Transverse colon (tissue), 4 donors: ENCODE data around the gene FST. TPM values are rescaled to one million over a fixed set of nuclear protein-coding genes. Genes with fewer than 3 reads are reported as not detected.

ENCODE experiments used
- DNase-seq: peaks from one replicate; pipeline ENCODE4 v3.0.0-alpha.2; 2019
- H3K27ac ChIP-seq, 4 donors: fragments of 200-600 bp; sonication (generic); 2 replicates each; pipeline ENCODE4 v1.5.1; 2016 to 2018; ENCODE audit warnings: inconsistent platforms in 4 of 4
- H3K27me3 ChIP-seq: fragments of 200-600 bp; sonication (generic); 2 replicates; pipeline ENCODE4 v1.5.1; 2017; ENCODE audit warnings: inconsistent platforms
- H3K36me3 ChIP-seq, 4 donors: fragments of 200-600 bp; sonication (generic); 2 replicates each; pipeline ENCODE4 v1.5.1; 2017 to 2019; ENCODE audit warnings: inconsistent platforms in 4 of 4
- H3K4me1 ChIP-seq, 4 donors: fragments of 200-600 bp; sonication (generic); 2 replicates each; pipeline ENCODE4 v1.5.1; 2017 to 2020; ENCODE audit warnings: inconsistent platforms in 4 of 4
- H3K4me3 ChIP-seq, 4 donors: fragments of 200-600 bp; sonication (generic); 1 replicate in 1 of 4; 2 replicates in 3 of 4; pipeline versions ENCODE4 v1.5.1 to v1.6.1; 2017 to 2019; ENCODE audit warnings: inconsistent platforms in 4 of 4
- H3K9me3 ChIP-seq, 2 donors: fragments of 200-600 bp; sonication (generic); 2 replicates each; pipeline ENCODE4 v1.5.1; 2017 to 2019; ENCODE audit warnings: inconsistent platforms in 2 of 2
- EP300 ChIP-seq: sonication (generic); formaldehyde crosslinking; IDR thresholded peaks from one replicate; pipeline ENCODE4 v1.6.1; 2017; ENCODE audit warnings: antibody characterized with exemption, low read depth
- POLR2A ChIP-seq: fragments of 450-650 bp; IDR thresholded peaks from one replicate; pipeline ENCODE4 v1.6.1; 2016; ENCODE audit warnings: antibody characterized with exemption, mild to moderate bottlenecking, moderate library complexity
- POLR2AphosphoS5 ChIP-seq, 3 donors: sonication (generic); formaldehyde crosslinking; IDR thresholded peaks; one replicate each; pipeline ENCODE4 v1.6.1; 2016; ENCODE audit warnings: antibody characterized with exemption in 3 of 3
- WGBS, 2 donors: methylation state at CpG; one replicate each; pipeline ENCODE4 v1.1.5; 2018; ENCODE audit warnings: low coverage in 1 of 2; 5-methylcytosine and 5-hydroxymethylcytosine counted together
- in situ Hi-C, 4 donors: fragments of 200-750 bp; cut with MboI; loops; one replicate each; pipeline versions ENCODE4 v1.15.0 to v1.15.1; 2017; ENCODE audit warnings: low sequenced_read_pairs in 3 of 4, low pct_ligation_motif_present in 1 of 4, low pct_unique_long_range_greater_than_20kb in 1 of 4
- intact Hi-C: fragments of 100-400 bp; cut with DNase I; formaldehyde crosslinking; loops from one replicate; pipeline ENCODE4 v1.15.1; 2023; ENCODE audit warnings: low total_unique reads
- total RNA-seq, 4 donors: library from RNA; depleted of rRNA; stranded (reverse); fragments of >200 nt; gene quantifications; one replicate each; pipeline ENCODE4 v1.1.0, GENCODE V29; 2016
- TF ChIP-seq, protein P1 (sequence below), 5 experiments: fragments of 200-600 bp in 3 of 5; fragments of 450-650 bp in 2 of 5; sonication (generic) in 3 of 5; IDR thresholded peaks; 1 replicate in 2 of 5; 2 replicates in 3 of 5; pipeline ENCODE4 v1.5.1; 2016 to 2017; ENCODE audit warnings: antibody characterized with exemption in 5 of 5, inconsistent platforms in 3 of 5, mild to moderate bottlenecking in 2 of 5, moderate library complexity in 1 of 5

The FST gene
- total RNA-seq, 4 donors from 2014 or later = 3.4 to 25.7 (median 5.3) TPM

DNA sequence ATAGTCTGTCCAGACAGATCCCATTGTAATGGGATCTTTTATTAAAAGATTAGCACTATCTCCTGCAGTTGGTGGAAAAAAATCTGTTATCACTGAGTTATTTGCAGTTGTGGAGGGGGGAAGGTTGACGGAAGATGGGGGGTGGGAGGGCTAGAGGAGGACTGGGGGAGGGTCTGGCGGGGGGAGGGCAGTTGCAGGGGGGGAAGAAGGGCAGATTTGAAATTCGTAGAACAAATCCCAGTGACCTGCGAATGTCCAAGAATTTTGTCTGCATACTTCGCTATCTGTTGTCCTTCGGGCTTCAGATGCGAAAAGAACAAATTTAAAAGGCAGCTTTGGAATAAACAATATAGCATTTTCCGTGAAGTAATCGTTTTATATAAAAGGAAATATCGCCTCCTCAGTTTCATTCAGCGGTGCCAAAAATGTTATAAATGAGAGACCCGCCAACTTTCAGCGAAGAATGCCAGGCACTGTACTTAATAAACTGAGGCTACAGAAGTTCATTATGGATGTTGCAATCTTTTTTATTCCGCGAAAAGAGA, 1.3 kb upstream of the FST start:
- no peak for DNase-seq
- Histone ChIP-seq H3K4me1 (peaks cover 4 to 39% (median 16%) of the 10 kb centered on the region in 4 donors), H3K27me3 (peaks cover 78% of the 10 kb centered on the region), H3K36me3 (no peaks in the 10 kb centered on the region), H3K9me3 (no peaks in the 10 kb centered on the region), H3K27ac (peak overlapping the region; percentile 74 to 90 (median 80)), H3K4me3 (peak overlapping the region; percentile 50 to 82 (median 66))
- no peak for TF ChIP-seq POLR2A
- TF ChIP-seq, protein P1, sequence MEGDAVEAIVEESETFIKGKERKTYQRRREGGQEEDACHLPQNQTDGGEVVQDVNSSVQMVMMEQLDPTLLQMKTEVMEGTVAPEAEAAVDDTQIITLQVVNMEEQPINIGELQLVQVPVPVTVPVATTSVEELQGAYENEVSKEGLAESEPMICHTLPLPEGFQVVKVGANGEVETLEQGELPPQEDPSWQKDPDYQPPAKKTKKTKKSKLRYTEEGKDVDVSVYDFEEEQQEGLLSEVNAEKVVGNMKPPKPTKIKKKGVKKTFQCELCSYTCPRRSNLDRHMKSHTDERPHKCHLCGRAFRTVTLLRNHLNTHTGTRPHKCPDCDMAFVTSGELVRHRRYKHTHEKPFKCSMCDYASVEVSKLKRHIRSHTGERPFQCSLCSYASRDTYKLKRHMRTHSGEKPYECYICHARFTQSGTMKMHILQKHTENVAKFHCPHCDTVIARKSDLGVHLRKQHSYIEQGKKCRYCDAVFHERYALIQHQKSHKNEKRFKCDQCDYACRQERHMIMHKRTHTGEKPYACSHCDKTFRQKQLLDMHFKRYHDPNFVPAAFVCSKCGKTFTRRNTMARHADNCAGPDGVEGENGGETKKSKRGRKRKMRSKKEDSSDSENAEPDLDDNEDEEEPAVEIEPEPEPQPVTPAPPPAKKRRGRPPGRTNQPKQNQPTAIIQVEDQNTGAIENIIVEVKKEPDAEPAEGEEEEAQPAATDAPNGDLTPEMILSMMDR (IDR thresholded peaks at IDR 0.05) = no peak
- TF ChIP-seq POLR2AphosphoS5 (IDR thresholded peaks at IDR 0.05) = no peak
- no peak for TF ChIP-seq EP300
- 0 to 1% methylated on average over 13 to 15 of the region's 15 CpGs for WGBS, 2 donors
- intact Hi-C loops = no loop called here
- in situ Hi-C loops = loop anchor here in 1 of 4 donors (25.0 kb wide), 1 partner anchor 758 kb away; no protein-coding TSS in a partner anchor

DNA sequence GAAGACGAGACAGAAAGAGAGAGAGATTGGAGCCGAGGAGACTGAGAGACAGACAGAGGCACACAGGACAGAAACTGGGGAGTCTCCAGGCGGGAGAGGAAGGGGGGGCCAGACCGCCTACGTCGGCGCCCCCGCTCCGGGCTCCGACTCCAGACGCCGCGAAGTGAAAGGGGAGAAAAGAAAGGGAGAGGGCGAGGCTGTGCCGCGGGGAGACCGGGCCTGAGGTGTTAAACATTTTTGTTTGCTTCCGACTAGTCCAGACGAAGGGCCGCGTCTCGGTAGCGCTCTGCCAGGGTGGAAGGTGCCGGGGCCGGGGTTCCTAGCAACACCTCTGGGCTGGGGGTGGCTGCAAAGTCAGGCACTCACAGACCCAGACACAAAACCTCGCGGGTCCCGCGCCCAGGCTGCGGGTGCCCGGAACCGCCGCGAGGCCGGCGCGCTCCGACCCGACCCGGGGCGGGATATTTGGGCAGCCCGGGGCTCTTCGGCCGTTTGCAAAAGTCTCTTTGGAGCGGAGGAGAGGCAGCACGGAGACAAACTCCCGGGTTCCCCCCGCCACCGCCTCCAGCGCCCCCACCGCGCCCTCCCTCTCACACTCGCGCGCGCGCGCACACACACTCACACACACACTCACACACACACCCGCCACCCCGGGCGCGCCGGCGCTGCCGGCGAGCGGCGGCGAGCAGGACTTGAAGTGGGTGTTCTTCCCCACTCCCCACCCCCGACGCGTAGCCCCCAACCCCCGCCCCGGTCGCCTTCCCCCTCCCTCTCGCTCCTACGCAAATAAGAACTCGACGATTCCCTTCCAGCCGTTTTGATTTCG, 626 bp upstream of the FST start:
- in situ Hi-C loops (loop anchor here in 3 of 4 donors (10.0 to 25.0 kb wide), 2 partner anchors 745 to 757 kb away; no protein-coding TSS in a partner anchor), intact Hi-C loops (loop anchor here (5.0 kb wide), 1 partner anchor 737 kb away; no protein-coding TSS in a partner anchor)
- peak overlapping the region; percentile 50 to 82 (median 66) for H3K4me3 ChIP-seq
- H3K27me3 ChIP-seq = peaks cover 72% of the 10 kb centered on the region
- H3K9me3 ChIP-seq = no peaks in the 10 kb centered on the region
- peak; percentile 39 for DNase-seq
- H3K36me3 ChIP-seq = no peaks in the 10 kb centered on the region
- TF ChIP-seq, protein P1 (IDR thresholded peaks at IDR 0.05) = peak in 1 of 5 experiments; percentile 8
- no peak for TF ChIP-seq EP300
- H3K27ac ChIP-seq = peak overlapping the region; percentile 74 to 90 (median 80)
- 1 to 8% methylated on average over 2 to 58 of the region's 81 CpGs for WGBS, 2 donors
- H3K4me1 ChIP-seq = peaks cover 4 to 39% (median 16%) of the 10 kb centered on the region in 4 donors

DNA sequence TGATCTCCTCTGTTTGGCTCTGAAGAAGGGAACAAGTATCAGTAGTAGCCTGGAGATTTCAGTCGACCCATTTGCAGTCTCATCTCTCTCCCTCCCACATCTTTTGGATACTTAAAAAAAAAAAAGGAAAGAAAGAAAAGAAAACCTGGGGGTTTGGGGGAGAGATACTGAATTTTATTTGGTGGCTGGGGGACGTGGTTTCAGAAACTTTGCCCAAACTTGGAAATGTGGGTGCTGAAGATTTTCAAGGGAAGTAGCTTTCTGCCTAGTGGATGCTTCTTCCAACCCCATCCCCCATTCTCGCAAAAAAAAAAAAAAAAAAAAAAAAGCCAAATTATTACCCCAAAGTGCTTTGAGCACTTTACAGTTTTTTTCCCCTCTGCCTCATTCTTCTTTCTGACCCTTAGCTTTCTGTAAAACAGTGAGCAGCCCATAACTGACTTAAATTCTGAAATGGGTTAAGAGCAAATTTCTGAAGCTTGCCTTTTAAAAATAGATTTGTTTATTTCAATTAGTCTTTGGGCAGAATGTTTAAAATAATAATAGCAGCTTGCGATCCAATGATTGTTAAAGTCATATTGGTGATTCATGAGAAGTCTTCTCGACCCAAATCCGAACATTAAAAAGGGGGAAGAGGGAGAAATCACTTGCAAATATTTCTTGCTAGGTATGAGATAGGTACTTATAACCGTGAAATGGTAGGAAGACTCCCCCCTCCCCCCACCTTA, 894 bp downstream of the FST start:
- in situ Hi-C loops = loop anchor here in 3 of 4 donors (10.0 to 25.0 kb wide), 2 partner anchors 743 to 756 kb away; no protein-coding TSS in a partner anchor
- Histone ChIP-seq H3K9me3 (no peaks in the 10 kb centered on the region), H3K4me1 (peaks cover 4 to 39% (median 16%) of the 10 kb centered on the region in 4 donors), H3K27ac (peak overlapping the region; percentile 74 to 90 (median 80)), H3K27me3 (peaks cover 63% of the 10 kb centered on the region), H3K36me3 (no peaks in the 10 kb centered on the region), H3K4me3 (peak overlapping the region; percentile 40 to 82 (median 56))
- TF ChIP-seq EP300 (no peak), POLR2A (no peak), POLR2AphosphoS5 (IDR thresholded peaks at IDR 0.05) (no peak)
- TF ChIP-seq, protein P1 (IDR thresholded peaks at IDR 0.05) = no peak
- DNase-seq = no peak
- intact Hi-C loops = loop anchor here (5.0 kb wide), 1 partner anchor 736 kb away; no protein-coding TSS in a partner anchor
- whole genome bisulfite sequencing, 2 donors = 2% methylated on average over 7 of the region's 7 CpGs
